Femur (tissue), 1 donor: Measurements from ENCODE around the gene SLCO6A1.

Source experiments
- DNase-seq: peaks from one replicate; pipeline ENCODE4 v3.0.0-alpha.2; 2017

Gene SLCO6A1

DNA sequence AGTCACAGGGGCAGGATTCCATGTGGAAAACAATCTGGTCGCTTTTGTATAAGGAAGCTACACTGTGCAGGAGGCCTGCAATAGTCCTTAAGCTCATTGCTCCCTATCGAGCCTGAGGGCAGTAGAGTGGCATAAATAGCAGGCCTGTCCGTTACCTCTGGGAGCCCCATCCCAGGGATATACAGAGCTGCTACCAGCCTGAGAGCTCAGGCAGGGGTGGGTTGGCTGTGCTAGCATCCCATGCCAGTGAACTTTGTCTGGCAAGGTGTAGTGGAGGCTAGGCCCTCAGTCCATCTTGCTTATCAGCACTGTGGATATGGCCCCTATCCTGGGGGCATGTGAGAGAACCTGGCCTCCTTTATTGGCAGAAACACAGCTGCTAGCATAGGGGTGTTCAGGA, 47.7 kb downstream of the SLCO6A1 start:
- no peak for DNase-seq

GRCh38 chr5:102450313-102450990, 48.3 kb downstream of the SLCO6A1 start:
- no peak for DNase-seq

GRCh38 chr5:102433473-102433872, 65.3 kb downstream of the SLCO6A1 start:
- DNase-seq, result no peak

DNA sequence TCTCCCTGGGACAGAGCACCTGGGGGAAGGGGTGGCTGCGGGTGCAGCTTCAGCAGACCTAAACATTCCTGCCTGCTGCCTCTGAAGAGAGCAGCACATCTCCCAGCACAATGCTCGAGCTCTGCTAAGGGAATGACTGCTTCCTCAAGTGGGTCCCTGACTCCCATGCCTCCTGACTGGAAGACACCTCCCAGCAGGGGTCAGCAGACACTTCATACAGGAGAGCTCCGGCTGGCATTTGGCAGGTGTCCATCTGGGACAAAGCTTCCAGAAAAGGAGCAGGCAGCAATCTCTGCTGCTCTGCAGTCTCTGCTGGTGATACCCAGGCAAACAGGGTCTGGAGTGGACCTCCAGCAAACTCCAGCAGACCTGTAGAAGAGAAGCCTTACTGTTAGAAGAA, 77.2 kb downstream of the SLCO6A1 start:
- no peak for DNase-seq

DNA sequence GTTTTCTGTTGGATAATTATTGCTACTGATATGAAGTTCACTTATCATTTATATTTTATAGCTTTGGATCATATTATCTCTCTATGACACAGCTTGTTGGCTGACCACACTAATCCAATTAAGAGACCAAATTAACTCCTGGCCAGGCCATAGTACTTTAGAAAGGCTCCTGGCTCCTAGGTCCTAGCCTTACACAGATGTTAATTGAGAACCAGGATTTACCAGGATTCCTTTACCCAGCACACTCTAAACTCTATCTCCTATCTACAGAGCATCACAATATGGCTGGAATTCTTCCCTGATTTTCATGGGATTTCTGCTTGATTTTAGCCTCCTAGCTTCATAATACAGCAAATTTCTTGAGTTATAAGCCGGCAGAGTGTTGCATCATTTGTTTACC, 80.3 kb downstream of the SLCO6A1 start:
- DNase-seq, result no peak

DNA sequence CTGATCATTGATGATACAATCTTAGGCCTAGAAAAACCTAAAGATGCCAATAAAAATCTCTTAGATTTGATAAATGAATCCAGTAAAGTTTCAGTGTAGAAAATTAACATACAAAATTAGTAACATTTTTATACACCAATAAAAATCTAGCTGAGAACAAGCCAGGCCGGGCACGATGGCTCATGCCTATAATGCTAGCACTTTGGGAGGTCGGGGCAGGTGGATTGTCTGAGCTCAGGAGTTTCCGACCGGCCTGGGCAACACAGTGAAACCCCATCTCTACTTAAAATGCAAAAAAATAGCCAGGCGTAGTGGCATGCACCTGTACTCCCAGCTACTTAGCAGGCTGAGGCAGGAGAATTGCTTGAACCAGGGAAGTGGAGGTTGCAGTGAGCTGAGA, 84.4 kb downstream of the SLCO6A1 start:
- no peak for DNase-seq

GRCh38 chr5:102388235-102388634, 110.6 kb downstream of the SLCO6A1 start:
- no peak for DNase-seq

GRCh38 chr5:102385365-102385764, 113.4 kb downstream of the SLCO6A1 start:
- DNase-seq, result no peak

DNA sequence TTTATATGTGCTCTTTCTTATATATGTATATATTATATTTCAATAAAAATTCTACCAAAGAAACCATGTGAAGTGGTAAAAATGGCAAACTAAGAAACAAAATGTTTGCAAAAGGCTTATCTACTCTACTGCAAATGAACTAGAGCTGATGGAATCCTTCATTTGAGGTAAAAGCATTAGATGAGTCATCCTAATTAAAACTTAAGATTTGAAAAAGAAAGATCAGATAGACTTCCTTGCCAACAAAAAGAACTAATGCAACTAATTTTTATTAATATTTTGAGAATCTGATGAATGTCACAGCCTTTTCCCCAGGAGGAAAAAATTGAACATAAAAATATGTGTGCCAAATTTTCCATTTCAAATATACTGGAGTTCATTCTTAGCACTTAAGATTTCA, 118.6 kb downstream of the SLCO6A1 start:
- no peak for DNase-seq

DNA sequence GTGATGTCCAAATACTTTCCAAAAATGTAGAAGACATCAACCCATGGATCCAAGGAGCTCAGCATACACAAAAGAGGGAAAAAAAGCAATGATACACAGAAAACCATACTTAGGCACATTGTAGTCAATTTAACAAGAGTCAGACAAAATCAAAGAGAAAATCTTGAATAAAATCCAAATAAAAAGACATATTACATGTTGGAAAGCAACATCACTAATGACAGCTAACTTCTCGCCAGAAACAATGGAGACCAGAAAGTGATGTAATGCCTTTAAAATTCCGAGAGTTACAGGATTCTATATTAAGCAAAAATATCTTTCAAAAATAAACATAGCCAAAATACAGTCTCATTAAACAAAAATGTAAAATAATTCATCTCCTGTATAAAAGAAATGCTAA, 122.9 kb downstream of the SLCO6A1 start:
- DNase-seq, result no peak

GRCh38 chr5:102375272-102375671, 123.5 kb downstream of the SLCO6A1 start:
- DNase-seq, result no peak

DNA sequence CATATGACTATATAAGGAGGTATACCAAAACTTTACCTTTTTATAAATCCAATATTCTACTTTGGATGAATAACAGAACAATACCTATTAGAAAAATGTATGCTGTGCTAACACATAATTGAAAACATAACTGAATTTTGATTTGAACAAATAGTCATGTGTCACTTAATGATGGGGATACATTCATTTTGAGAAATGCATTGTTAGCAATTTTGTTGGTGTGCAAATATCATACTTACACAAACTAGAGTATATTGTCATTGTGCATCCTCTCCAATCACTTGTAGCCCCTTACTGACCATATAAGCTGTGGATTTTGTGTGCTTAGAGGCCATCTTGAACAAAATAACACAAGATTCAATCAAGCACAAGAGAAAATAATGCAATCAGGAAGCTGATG, 130.4 kb downstream of the SLCO6A1 start:
- DNase-seq, result no peak

DNA sequence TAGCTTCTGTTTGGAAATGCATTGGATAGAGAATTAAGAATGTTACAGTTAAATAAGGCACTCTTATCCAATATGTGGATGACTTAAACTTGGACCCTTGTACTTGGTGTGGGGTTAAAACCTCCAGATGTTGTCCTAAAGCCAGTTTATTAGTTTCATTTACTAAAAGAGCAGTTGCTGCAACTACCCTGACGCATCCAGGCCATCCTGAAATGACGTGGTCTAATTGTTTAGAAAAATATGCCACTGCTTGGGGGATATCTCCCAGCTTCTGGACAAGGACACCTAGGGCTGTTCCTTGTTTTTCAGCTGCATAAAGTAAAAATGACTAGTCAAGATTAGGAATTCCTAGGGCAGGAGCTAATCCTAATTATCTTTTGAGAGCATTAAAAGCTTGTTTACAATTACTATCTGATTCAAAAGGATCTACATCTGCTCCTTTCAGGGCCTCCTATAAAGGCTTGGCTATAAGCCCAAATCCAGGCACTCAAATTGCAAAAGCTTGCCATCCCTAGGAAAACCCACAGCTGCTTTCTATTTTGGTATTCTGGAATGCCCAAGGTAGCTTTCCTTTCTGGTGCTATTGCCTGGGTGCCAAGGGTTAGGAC, 157.0 kb downstream of the SLCO6A1 start:
- DNase-seq, result no peak

DNA sequence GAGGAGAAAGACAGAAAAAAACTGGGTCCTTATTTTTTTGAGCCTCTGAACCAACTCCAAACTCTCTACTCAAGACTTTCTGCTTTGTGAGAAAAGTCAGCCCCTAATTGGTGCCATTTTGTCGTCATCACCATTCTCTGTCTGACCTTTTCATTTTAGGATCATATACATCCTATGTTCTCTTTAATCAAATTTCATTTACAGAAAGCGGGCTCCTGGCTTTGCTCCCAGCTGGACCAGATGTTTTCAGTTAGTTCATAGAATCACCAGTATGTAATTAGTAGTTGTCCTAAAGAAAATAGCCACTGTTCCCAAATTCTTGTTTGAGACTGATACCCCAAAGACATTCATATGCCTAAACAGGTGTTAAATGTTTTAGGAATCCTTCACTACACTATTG, 174.1 kb downstream of the SLCO6A1 start:
- DNase-seq, result no peak
